Measurements from ENCODE around the gene WDFY1.

- TF ChIP-seq CTCF (IDR thresholded peaks at IDR 0.05) (no peak), POLR2AphosphoS5 (IDR thresholded peaks at IDR 0.05) (no peak), POLR2A (IDR thresholded peaks at IDR 0.05) (no peak)
Measured at GRCh38 chr2:223969856-223970255, 24.7 kb upstream of the WDFY1 start.
